ENCODE results near the gene KCNJ13.
"Not testable (repeated sequence)": the region's sequence is repeated elsewhere in the genome, so short reads cannot be mapped to it uniquely, and the experiment has no call there.

Gene KCNJ13

GRCh38 chr2:232767866-232768265 is 8.5 kb downstream of the KCNJ13 start:
- no peak for DNase-seq (ENCODE audit: low spot score)

- DNase-seq (ENCODE audit: low spot score) = peak; percentile 21
Measured at GRCh38 chr2:232761301-232761907, 15.0 kb downstream of the KCNJ13 start.

- DNase-seq (ENCODE audit: low spot score) = no peak
Measured at GRCh38 chr2:232757905-232758304, 18.5 kb downstream of the KCNJ13 start.

GRCh38 chr2:232750135-232750671 is 26.2 kb downstream of the KCNJ13 start:
- no peak for DNase-seq (ENCODE audit: low spot score)

- DNase-seq (ENCODE audit: low spot score) = no peak
Measured at GRCh38 chr2:232749331-232749730, 27.0 kb downstream of the KCNJ13 start.

GRCh38 chr2:232748038-232748437 is 28.3 kb downstream of the KCNJ13 start:
- no peak for DNase-seq (ENCODE audit: low spot score)

GRCh38 chr2:232744963-232745362 is 31.4 kb downstream of the KCNJ13 start:
- no peak for DNase-seq (ENCODE audit: low spot score)

GRCh38 chr2:232741972-232742371 is 34.4 kb downstream of the KCNJ13 start:
- no peak for DNase-seq (ENCODE audit: low spot score)

- no peak for DNase-seq (ENCODE audit: low spot score)
Measured at GRCh38 chr2:232741294-232741693, 35.1 kb downstream of the KCNJ13 start.

GRCh38 chr2:232731470-232731869 is 44.9 kb downstream of the KCNJ13 start:
- DNase-seq (ENCODE audit: low spot score) = no peak

GRCh38 chr2:232728785-232729184 is 47.6 kb downstream of the KCNJ13 start:
- no peak for DNase-seq (ENCODE audit: low spot score)

GRCh38 chr2:232723027-232723426 is 53.3 kb downstream of the KCNJ13 start:
- DNase-seq (ENCODE audit: low spot score) = no peak

- no peak for DNase-seq (ENCODE audit: low spot score)
Measured at GRCh38 chr2:232721882-232722281, 54.5 kb downstream of the KCNJ13 start.

- no peak for DNase-seq (ENCODE audit: low spot score)
Measured at GRCh38 chr2:232721261-232721660, 55.1 kb downstream of the KCNJ13 start.

- DNase-seq (ENCODE audit: low spot score) = not testable (repeated sequence)
Measured at GRCh38 chr2:232720056-232720455, 56.3 kb downstream of the KCNJ13 start.

Measured in COLO829 (cell line).